NT2/D1 (cell line): ENCODE results near the gene SUSD3.

Experiments
- SUZ12 ChIP-seq: IDR thresholded peaks from 2 replicates; pipeline ENCODE4 v1.6.1; 2011; ENCODE audit not compliant: insufficient read length, insufficient read depth; ENCODE audit errors: extremely low read depth
- YY1 ChIP-seq: IDR thresholded peaks from 2 replicates; pipeline ENCODE4 v1.6.1; 2011; ENCODE audit not compliant: insufficient read length, insufficient read depth
- ZNF274 ChIP-seq: IDR thresholded peaks from 2 replicates; pipeline ENCODE4 v1.6.1; 2011; ENCODE audit warnings: mild to moderate bottlenecking, low read depth, low read length

GRCh38 chr9:93020151-93020550, 38.4 kb upstream of the SUSD3 start:
- no peak for TF ChIP-seq YY1
- TF ChIP-seq SUZ12, result no peak
- TF ChIP-seq ZNF274, result no peak
